Suprapubic skin (tissue), 4 donors: ENCODE data around the gene ACTN2. TPM values are rescaled to one million over a fixed set of nuclear protein-coding genes. Genes with fewer than 3 reads are reported as not detected.
"Not testable (repeated sequence)": the region's sequence is repeated elsewhere in the genome, so short reads cannot be mapped to it uniquely, and the experiment has no call there.

Experiments used
- DNase-seq, 2 donors: peaks; one replicate each; pipeline ENCODE4 v3.0.0-alpha.2; 2019; ENCODE audit warnings: low spot score in 2 of 2
- H3K27ac ChIP-seq: fragments of 200-600 bp; sonication (generic); one replicate; pipeline ENCODE4 v1.5.1; 2019
- H3K27me3 ChIP-seq: fragments of 200-600 bp; sonication (generic); one replicate; pipeline ENCODE4 v1.5.1; 2019
- H3K36me3 ChIP-seq: fragments of 200-600 bp; sonication (generic); one replicate; pipeline ENCODE4 v1.5.1; 2019
- H3K4me1 ChIP-seq: fragments of 200-600 bp; sonication (generic); one replicate; pipeline ENCODE4 v1.5.1; 2019
- H3K4me3 ChIP-seq: fragments of 200-600 bp; sonication (generic); one replicate; pipeline ENCODE4 v1.5.1; 2019; ENCODE audit warnings: mild to moderate bottlenecking
- H3K9me3 ChIP-seq: fragments of 200-600 bp; sonication (generic); one replicate; pipeline ENCODE4 v1.5.1; 2019
- EP300 ChIP-seq: sonication (generic); formaldehyde crosslinking; IDR thresholded peaks from one replicate; pipeline ENCODE4 v1.6.1; 2017; ENCODE audit warnings: antibody characterized with exemption
- POLR2A ChIP-seq, 2 donors: fragments of 450-650 bp; IDR thresholded peaks; one replicate each; pipeline ENCODE4 v1.6.1; 2017; ENCODE audit warnings: antibody characterized with exemption in 2 of 2, mild to moderate bottlenecking in 2 of 2, moderate library complexity in 2 of 2
- POLR2AphosphoS5 ChIP-seq, 3 donors: sonication (generic); formaldehyde crosslinking; IDR thresholded peaks; one replicate each; pipeline ENCODE4 v1.6.1; 2017; ENCODE audit warnings: antibody characterized with exemption in 3 of 3
- WGBS: methylation state at CpG from one replicate; pipeline ENCODE4 v1.1.5; 2018; 5-methylcytosine and 5-hydroxymethylcytosine counted together
- total RNA-seq, 4 donors: library from RNA; depleted of rRNA; stranded (reverse); fragments of >200 nt; gene quantifications; one replicate each; pipeline ENCODE4 v1.1.0, GENCODE V29; 2016
- TF ChIP-seq, protein P1 (sequence below), 2 donors: fragments of 200-600 bp in 1 of 2; fragments of 450-650 bp in 1 of 2; sonication (generic) in 1 of 2; IDR thresholded peaks; one replicate each; pipeline ENCODE4 v1.5.1; 2016 to 2019; ENCODE audit warnings: antibody characterized with exemption in 2 of 2, mild to moderate bottlenecking in 1 of 2, moderate library complexity in 1 of 2

ACTN2 gene
- total RNA-seq, 4 donors from 2014 or later: 1.1 TPM; not detected in 3

GRCh38 chr1:236654511-236654910 is 31.8 kb upstream of the ACTN2 start:
- Histone ChIP-seq H3K9me3 (no peaks in the 10 kb centered on the region), H3K4me3 (no peak overlapping the region), H3K27me3 (no peaks in the 10 kb centered on the region), H3K4me1 (no peaks in the 10 kb centered on the region), H3K36me3 (no peaks in the 10 kb centered on the region), H3K27ac (no peak overlapping the region)
- TF ChIP-seq, protein P1, sequence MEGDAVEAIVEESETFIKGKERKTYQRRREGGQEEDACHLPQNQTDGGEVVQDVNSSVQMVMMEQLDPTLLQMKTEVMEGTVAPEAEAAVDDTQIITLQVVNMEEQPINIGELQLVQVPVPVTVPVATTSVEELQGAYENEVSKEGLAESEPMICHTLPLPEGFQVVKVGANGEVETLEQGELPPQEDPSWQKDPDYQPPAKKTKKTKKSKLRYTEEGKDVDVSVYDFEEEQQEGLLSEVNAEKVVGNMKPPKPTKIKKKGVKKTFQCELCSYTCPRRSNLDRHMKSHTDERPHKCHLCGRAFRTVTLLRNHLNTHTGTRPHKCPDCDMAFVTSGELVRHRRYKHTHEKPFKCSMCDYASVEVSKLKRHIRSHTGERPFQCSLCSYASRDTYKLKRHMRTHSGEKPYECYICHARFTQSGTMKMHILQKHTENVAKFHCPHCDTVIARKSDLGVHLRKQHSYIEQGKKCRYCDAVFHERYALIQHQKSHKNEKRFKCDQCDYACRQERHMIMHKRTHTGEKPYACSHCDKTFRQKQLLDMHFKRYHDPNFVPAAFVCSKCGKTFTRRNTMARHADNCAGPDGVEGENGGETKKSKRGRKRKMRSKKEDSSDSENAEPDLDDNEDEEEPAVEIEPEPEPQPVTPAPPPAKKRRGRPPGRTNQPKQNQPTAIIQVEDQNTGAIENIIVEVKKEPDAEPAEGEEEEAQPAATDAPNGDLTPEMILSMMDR (IDR thresholded peaks at IDR 0.05): no peak
- TF ChIP-seq POLR2AphosphoS5 (IDR thresholded peaks at IDR 0.05): no peak
- 75% methylated on average over 1 of the region's 1 CpG for WGBS
- no peak for DNase-seq

- no peak for DNase-seq
- TF ChIP-seq POLR2AphosphoS5 (IDR thresholded peaks at IDR 0.05) (no peak), EP300 (no peak), POLR2A (IDR thresholded peaks at IDR 0.05) (no peak)
- TF ChIP-seq, protein P1 (IDR thresholded peaks at IDR 0.05): no peak
- 17% methylated on average over 5 of the region's 5 CpGs for WGBS
Measured at GRCh38 chr1:236654957-236655356, 31.3 kb upstream of the ACTN2 start.

GRCh38 chr1:236657398-236657797 is 28.9 kb upstream of the ACTN2 start:
- no peak overlapping the region for H3K4me3 ChIP-seq
- TF ChIP-seq, protein P1 (IDR thresholded peaks at IDR 0.05): no peak
- TF ChIP-seq POLR2A (IDR thresholded peaks at IDR 0.05) (no peak), POLR2AphosphoS5 (IDR thresholded peaks at IDR 0.05) (no peak)
- no peak for DNase-seq
- no peaks in the 10 kb centered on the region for H3K27me3 ChIP-seq
- H3K9me3 ChIP-seq: no peaks in the 10 kb centered on the region
- no peak overlapping the region for H3K27ac ChIP-seq
- 91% methylated on average over 8 of the region's 8 CpGs for WGBS
- no peaks in the 10 kb centered on the region for H3K4me1 ChIP-seq
- no peaks in the 10 kb centered on the region for H3K36me3 ChIP-seq

More at GRCh38 chr1:236654957-236655356, 31.3 kb upstream of the ACTN2 start:
- Histone ChIP-seq H3K4me3 (no peak overlapping the region), H3K4me1 (no peaks in the 10 kb centered on the region), H3K9me3 (no peaks in the 10 kb centered on the region), H3K27ac (no peak overlapping the region), H3K27me3 (no peaks in the 10 kb centered on the region), H3K36me3 (no peaks in the 10 kb centered on the region)

DNA sequence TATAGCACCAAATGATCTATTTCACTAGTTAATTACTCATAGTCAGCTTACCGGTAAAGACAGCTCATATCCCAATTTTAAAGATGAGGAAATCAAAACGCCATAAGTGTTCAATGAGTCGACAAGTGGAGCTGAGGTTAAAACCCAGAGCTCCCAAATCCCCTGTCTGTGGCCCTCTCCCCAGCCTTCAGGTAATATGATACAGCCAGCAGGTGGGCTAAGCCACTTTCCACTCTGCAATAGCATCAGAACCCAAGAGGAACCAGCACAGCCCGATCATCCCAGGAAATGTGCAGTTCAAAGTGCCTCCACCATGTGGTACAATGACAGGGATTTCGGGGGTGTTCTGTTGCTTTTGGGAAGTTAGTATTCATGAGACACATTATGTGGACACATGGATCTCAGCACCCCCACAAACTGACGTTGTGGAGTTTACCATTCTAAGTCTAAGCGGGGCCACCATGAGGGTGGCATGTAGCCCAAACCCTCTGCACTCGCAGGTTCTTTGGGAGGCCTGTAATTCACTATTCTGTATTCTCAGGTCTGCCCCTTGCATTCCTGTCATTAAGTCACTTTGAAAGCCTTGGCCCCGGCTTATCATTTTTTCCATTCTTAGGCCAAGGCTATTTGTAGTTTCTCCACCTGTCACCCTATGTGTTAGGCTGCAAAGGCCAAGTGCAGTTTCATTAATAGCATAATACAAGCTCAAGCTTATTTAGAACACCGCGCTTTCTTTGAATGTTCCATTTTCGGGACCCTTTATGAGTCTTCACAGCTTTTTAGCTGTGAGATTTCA is 26.3 kb upstream of the ACTN2 start:
- no peaks in the 10 kb centered on the region for H3K36me3 ChIP-seq
- no peaks in the 10 kb centered on the region for H3K4me1 ChIP-seq
- DNase-seq: no peak
- H3K9me3 ChIP-seq: no peaks in the 10 kb centered on the region
- H3K4me3 ChIP-seq: no peak overlapping the region
- H3K27me3 ChIP-seq: no peaks in the 10 kb centered on the region
- no peak for TF ChIP-seq POLR2A (IDR thresholded peaks at IDR 0.05)
- no peak for TF ChIP-seq POLR2AphosphoS5 (IDR thresholded peaks at IDR 0.05)
- TF ChIP-seq, protein P1 (IDR thresholded peaks at IDR 0.05): no peak
- TF ChIP-seq EP300: no peak
- H3K27ac ChIP-seq: no peak overlapping the region
- 83% methylated on average over 12 of the region's 12 CpGs for WGBS

DNA sequence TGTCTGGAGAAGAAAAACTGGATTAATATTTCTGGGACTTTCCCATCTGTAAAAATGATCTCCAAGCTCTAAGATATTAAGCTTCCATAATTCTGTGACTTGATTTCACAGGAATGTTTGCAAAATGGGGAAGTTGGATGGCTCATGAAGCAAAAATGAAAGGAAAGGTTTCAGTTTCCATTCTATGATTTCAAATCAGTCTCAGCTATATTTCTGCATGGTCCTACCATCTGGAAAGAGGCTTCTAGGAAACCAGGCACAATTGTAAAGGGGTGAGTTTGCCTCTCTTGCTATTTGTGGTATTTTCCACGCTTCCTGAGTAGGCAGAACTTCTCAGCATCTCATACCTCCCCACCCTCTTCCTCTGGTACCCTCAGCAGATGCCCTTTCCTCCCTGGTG is 22.4 kb upstream of the ACTN2 start:
- 53% methylated on average over 1 of the region's 1 CpG for WGBS
- Histone ChIP-seq H3K4me3 (no peak overlapping the region), H3K4me1 (no peaks in the 10 kb centered on the region), H3K9me3 (no peaks in the 10 kb centered on the region), H3K27me3 (no peaks in the 10 kb centered on the region), H3K36me3 (no peaks in the 10 kb centered on the region), H3K27ac (no peak overlapping the region)
- DNase-seq: no peak
- TF ChIP-seq EP300 (no peak), POLR2A (IDR thresholded peaks at IDR 0.05) (no peak), POLR2AphosphoS5 (IDR thresholded peaks at IDR 0.05) (no peak)
- TF ChIP-seq, protein P1 (IDR thresholded peaks at IDR 0.05): no peak

DNA sequence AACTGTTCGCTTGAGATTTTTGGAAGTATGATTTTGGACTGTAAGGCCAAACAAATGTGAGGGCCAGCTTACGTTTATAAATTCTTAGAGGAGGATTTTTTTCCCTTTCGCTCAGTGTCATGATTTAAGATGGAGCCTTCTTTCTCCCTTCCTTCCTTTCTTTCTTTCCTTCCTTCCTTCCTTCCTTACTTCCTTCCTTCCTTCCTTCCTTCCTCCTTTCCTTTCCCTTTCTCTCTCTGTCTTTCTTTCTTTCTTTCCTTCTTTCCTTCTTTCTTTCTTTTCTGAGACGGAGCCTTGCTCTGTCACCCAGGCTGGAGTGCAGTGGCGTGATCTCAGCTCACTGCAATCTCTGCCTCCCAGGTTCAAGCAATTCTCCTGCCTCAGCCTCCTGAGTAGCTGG is 17.4 kb upstream of the ACTN2 start:
- H3K36me3 ChIP-seq, H3K27ac ChIP-seq, H3K4me1 ChIP-seq, DNase-seq, H3K27me3 ChIP-seq, H3K9me3 ChIP-seq, H3K4me3 ChIP-seq: not testable (repeated sequence)
- 92% methylated on average over 5 of the region's 5 CpGs for WGBS
